A549 (cell line): ENCODE data around the gene TBC1D22A.

Experiments used
- CTCF ChIP-seq: fragments of >200 bp; sonication (Bioruptor Twin); formaldehyde crosslinking; IDR thresholded peaks from 3 replicates; pipeline ENCODE4 v1.5.1; 2016
- HES2 ChIP-seq: fragments of >200 bp; sonication (Bioruptor Twin); formaldehyde crosslinking; IDR thresholded peaks from 2 replicates; pipeline ENCODE4 v1.6.1; 2016
- MAX ChIP-seq: IDR thresholded peaks from 2 replicates; pipeline ENCODE4 v1.6.1; 2012
- POLR2A ChIP-seq: IDR thresholded peaks from 2 replicates; pipeline ENCODE4 v1.6.1; 2012; ENCODE audit warnings: mild to moderate bottlenecking, low read length

GRCh38 chr22:46913351-46913750 lies 150.9 kb downstream of the TBC1D22A start:
- TF ChIP-seq CTCF (no peak), MAX (no peak), HES2 (no peak), POLR2A (no peak)
